A549 (cell line): ENCODE measurements around the gene RAB2B. TPM values are rescaled to one million over a fixed set of nuclear protein-coding genes. Genes with fewer than 3 reads are reported as not detected.
A peak's percentile ranks its signal among the peaks of the same experiment; 100 is the strongest.

Source experiments
- BHLHE40 ChIP-seq: IDR thresholded peaks from 2 replicates; pipeline ENCODE4 v1.6.1; 2012; ENCODE audit warnings: low read depth, low read length, inconsistent platforms
- CBX8 ChIP-seq: fragments of 200-600 bp; sonication (generic); IDR thresholded peaks from 2 replicates; pipeline ENCODE4 v1.6.1; 2016
- CEBPB ChIP-seq, 2 experiments: fragments of >200 bp in 1 of 2; sonication (Bioruptor Twin) in 1 of 2; formaldehyde crosslinking in 1 of 2; IDR thresholded peaks; 2 replicates each; pipeline ENCODE4 v1.6.1; 2012 to 2016
- CHD2 ChIP-seq: fragments of 150-350 bp; IDR thresholded peaks from 2 replicates; pipeline ENCODE4 v1.6.1; 2014; ENCODE audit warnings: low read length; ENCODE audit not compliant: partially characterized antibody
- CHD4 ChIP-seq: fragments of 200-600 bp; sonication (generic); IDR thresholded peaks from 2 replicates; pipeline ENCODE4 v1.6.1; 2016; ENCODE audit warnings: antibody characterized with exemption, mild to moderate bottlenecking, borderline replicate concordance
- EHF ChIP-seq: fragments of 250-450 bp; sonication (Bioruptor Pico); IDR thresholded peaks from 2 replicates; pipeline ENCODE4 v1.5.0; 2020; ENCODE audit warnings: mild to moderate bottlenecking
- EHMT2 ChIP-seq: fragments of 200-600 bp; sonication (generic); IDR thresholded peaks from 2 replicates; pipeline ENCODE4 v1.6.1; 2016; ENCODE audit warnings: antibody characterized with exemption, low read depth, mild to moderate bottlenecking, moderate library complexity
- EP300 ChIP-seq, 2 experiments: fragments of >200 bp; sonication (Bioruptor Twin); formaldehyde crosslinking; IDR thresholded peaks; 2 replicates in 1 of 2; 3 replicates in 1 of 2; pipeline ENCODE4 v1.6.1; 2016 to 2017
- ESRRA ChIP-seq: fragments of 150-350 bp; IDR thresholded peaks from 2 replicates; pipeline ENCODE4 v1.6.1; 2014; ENCODE audit warnings: mild to moderate bottlenecking, low read length, borderline replicate concordance
- FOSL2 ChIP-seq, 2 experiments: fragments of 450-650 bp in 1 of 2; fragments of >200 bp in 1 of 2; sonication (Bioruptor Twin) in 1 of 2; formaldehyde crosslinking; IDR thresholded peaks; 2 replicates each; pipeline versions ENCODE4 v1.5.0 to v1.6.1; 2016 to 2020; ENCODE audit warnings: mild to moderate bottlenecking in 1 of 2, moderate library complexity in 1 of 2
- FOXS1 ChIP-seq: fragments of 250-450 bp; sonication (Bioruptor Pico); IDR thresholded peaks from 2 replicates; pipeline ENCODE4 v1.5.0; 2020; ENCODE audit warnings: mild to moderate bottlenecking, moderate library complexity
- GATA3 ChIP-seq: IDR thresholded peaks from 2 replicates; pipeline ENCODE4 v1.6.1; 2012; ENCODE audit warnings: borderline replicate concordance
- HEYL ChIP-seq: fragments of 250-450 bp; sonication (Bioruptor Pico); IDR thresholded peaks from 2 replicates; pipeline ENCODE4 v1.8.0; 2021; ENCODE audit warnings: mild to moderate bottlenecking, moderate library complexity
- HOXB13 ChIP-seq: fragments of 250-450 bp; sonication (Bioruptor Pico); IDR thresholded peaks from 2 replicates; pipeline ENCODE4 v1.5.0; 2020; ENCODE audit warnings: low read depth, mild to moderate bottlenecking, moderate library complexity
- JUN ChIP-seq, 2 experiments: fragments of >200 bp; sonication (Bioruptor Twin); formaldehyde crosslinking; IDR thresholded peaks; 2 replicates in 1 of 2; 3 replicates in 1 of 2; pipeline ENCODE4 v1.6.1; 2016 to 2017
- JUNB ChIP-seq: fragments of >200 bp; sonication (Bioruptor Twin); formaldehyde crosslinking; IDR thresholded peaks from 2 replicates; pipeline ENCODE4 v1.6.1; 2016
- KDM1A ChIP-seq: fragments of 200-600 bp; sonication (generic); IDR thresholded peaks from 2 replicates; pipeline ENCODE4 v1.6.1; 2016; ENCODE audit warnings: low read depth, mild to moderate bottlenecking
- MAFK ChIP-seq: fragments of 450-650 bp; IDR thresholded peaks from 2 replicates; pipeline ENCODE4 v1.6.1; 2014; ENCODE audit not compliant: partially characterized antibody
- MYC ChIP-seq: IDR thresholded peaks from 2 replicates; pipeline ENCODE4 v1.6.1; 2012; ENCODE audit warnings: mild to moderate bottlenecking, inconsistent platforms, low read length, improper control_type of control experiment, borderline replicate concordance
- NFE2L2 ChIP-seq: fragments of 150-350 bp; conservative IDR thresholded peaks from 2 replicates; pipeline ENCODE4 v1.6.1; 2014; ENCODE audit warnings: low read length
- POLR2AphosphoS2 ChIP-seq: conservative IDR thresholded peaks from 2 replicates; pipeline ENCODE4 v1.6.1; 2012; ENCODE audit warnings: low read length, improper control_type of control experiment, inconsistent platforms
- RFX5 ChIP-seq: fragments of 450-650 bp; IDR thresholded peaks from 2 replicates; pipeline ENCODE4 v1.7.1; 2014; ENCODE audit warnings: antibody characterized with exemption, mild to moderate bottlenecking, moderate library complexity
- SMC3 ChIP-seq: fragments of >200 bp; sonication (Bioruptor Twin); formaldehyde crosslinking; IDR thresholded peaks from 3 replicates; pipeline ENCODE4 v1.6.1; 2018; ENCODE audit warnings: inconsistent platforms
- ZC3H11A ChIP-seq: fragments of 450-650 bp; IDR thresholded peaks from 2 replicates; pipeline ENCODE4 v1.6.1; 2014; ENCODE audit warnings: antibody characterized with exemption, mild to moderate bottlenecking
- ZFP36 ChIP-seq: fragments of 450-650 bp; IDR thresholded peaks from 2 replicates; pipeline ENCODE4 v1.6.1; 2014; ENCODE audit warnings: borderline replicate concordance; ENCODE audit not compliant: partially characterized antibody
- ZNF302 ChIP-seq: fragments of 250-450 bp; sonication (Bioruptor Pico); IDR thresholded peaks from 2 replicates; pipeline ENCODE4 v1.9.0; 2021; ENCODE audit warnings: inconsistent platforms, mild to moderate bottlenecking, moderate library complexity
- ZSCAN20 ChIP-seq: fragments of 250-450 bp; sonication (Bioruptor Pico); IDR thresholded peaks from 2 replicates; pipeline ENCODE4 v1.8.0; 2022; ENCODE audit warnings: mild to moderate bottlenecking, moderate library complexity
- polyA plus RNA-seq, 4 experiments: library from polyadenylated mRNA; depleted of rRNA in 3 of 4; stranded (reverse); fragments of >200 nt; fragmentation: RNase III in 1 of 4; extraction: RNeasy Plus Mini Kit Qiagen cat#74134 plus additional on column Dnase treatment in 1 of 4; gene quantifications; 2 replicates in 3 of 4; 3 replicates in 1 of 4; pipeline ENCODE4 v1.2.3, GENCODE V29; 2011 to 2017
- TF ChIP-seq, protein P1 (sequence below): fragments of 250-450 bp; sonication (Bioruptor Pico); IDR thresholded peaks from 2 replicates; pipeline ENCODE4 v1.5.0; 2020; ENCODE audit warnings: low read depth, mild to moderate bottlenecking, moderate library complexity
- TF ChIP-seq, protein P2 (sequence below): fragments of >200 bp; sonication (Bioruptor Twin); formaldehyde crosslinking; IDR thresholded peaks from 3 replicates; pipeline ENCODE4 v1.5.1; 2016
- TF ChIP-seq, protein P3 (sequence below): fragments of 200-600 bp; sonication (generic); IDR thresholded peaks from 2 replicates; pipeline ENCODE4 v1.6.1; 2016; ENCODE audit warnings: antibody characterized with exemption, mild to moderate bottlenecking, moderate library complexity
- TF ChIP-seq, protein P4 (sequence below): fragments of 450-650 bp; IDR thresholded peaks from 2 replicates; pipeline ENCODE4 v1.6.1; 2014; ENCODE audit warnings: antibody characterized with exemption
- TF ChIP-seq, protein P5 (sequence below): fragments of 250-450 bp; sonication (Bioruptor Pico); IDR thresholded peaks from 2 replicates; pipeline ENCODE4 v1.5.0; 2021; ENCODE audit warnings: mild to moderate bottlenecking, moderate library complexity, borderline replicate concordance

RAB2B gene
- polyA plus RNA-seq, 2 of the 4 experiments (the other 2 are of a cell fraction): 18.4 to 41.3 TPM

DNA sequence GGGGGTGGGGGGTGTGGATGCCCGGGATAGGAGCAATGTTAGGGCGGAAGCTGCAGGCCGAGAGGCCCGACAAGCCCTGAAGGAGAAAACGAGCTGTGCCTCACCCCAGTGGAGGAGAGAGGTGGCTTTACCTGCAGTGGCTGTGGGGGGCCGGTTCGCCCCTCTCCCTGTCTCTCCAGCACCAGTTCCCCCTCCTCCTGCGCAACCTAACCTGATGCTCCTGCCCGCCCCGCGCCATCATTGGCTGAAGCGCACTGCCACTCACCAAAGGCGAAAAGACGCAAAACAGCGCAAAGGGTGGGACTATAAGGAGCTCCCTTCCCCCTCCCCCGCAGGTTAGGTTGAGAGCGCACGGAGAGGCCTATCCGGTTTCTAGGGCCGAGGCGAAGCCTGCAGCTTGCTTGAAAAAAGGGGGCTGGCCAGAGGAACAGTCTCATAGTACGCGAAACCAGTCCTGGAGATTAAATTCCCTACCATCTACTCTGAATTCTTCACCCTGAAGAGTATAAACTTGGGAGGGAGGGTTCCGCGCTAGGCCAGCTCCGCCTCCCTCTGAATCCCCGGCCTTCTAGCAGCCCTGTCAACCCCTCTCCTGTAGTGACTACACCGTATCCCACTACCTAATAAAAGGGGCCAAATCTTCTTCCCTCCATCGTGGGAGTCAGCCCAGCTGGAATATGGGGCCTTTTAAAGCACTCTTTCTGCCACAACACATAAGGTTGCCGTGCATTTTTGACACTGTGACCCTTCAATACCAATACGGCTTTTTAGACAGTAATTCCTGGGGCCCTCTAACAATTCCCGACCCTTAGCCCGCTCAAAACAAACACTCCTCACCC, 39.5 kb downstream of the RAB2B start (continued):
- TF ChIP-seq RFX5 (no peak), JUN (IDR thresholded peaks at IDR 0.05) (peak; percentile 34 to 76; a peak in 2 of 5 replicates), FOSL2 (IDR thresholded peaks at IDR 0.05) (no peak), FOSL2 (CRISPR knock-in tag; IDR thresholded peaks at IDR 0.05) (no peak), BHLHE40 (no peak), POLR2AphosphoS2 (peak; percentile 80; the same call in 1 of the 2 replicates), MAFK (no peak), EHMT2 (no peak), ZSCAN20 (CRISPR knock-in tag) (no peak), FOXS1 (CRISPR knock-in tag) (no peak), ZFP36 (no peak), ESRRA (no peak), SMC3 (no peak), CBX8 (no peak), HOXB13 (CRISPR knock-in tag) (no peak), GATA3 (0 out of 2 replicates have a peak, but pooled peaks have one; percentile 13), CHD2 (peak; percentile 81), JUNB (no peak), HEYL (CRISPR knock-in tag) (no peak), CHD4 (no peak), KDM1A (no peak), ZC3H11A (no peak), ZNF302 (CRISPR knock-in tag) (no peak), EP300 (IDR thresholded peaks at IDR 0.05) (no peak), MYC (no peak), EHF (no peak), NFE2L2 (no peak), CEBPB (IDR thresholded peaks at IDR 0.05) (no peak)
- TF ChIP-seq, protein P1, sequence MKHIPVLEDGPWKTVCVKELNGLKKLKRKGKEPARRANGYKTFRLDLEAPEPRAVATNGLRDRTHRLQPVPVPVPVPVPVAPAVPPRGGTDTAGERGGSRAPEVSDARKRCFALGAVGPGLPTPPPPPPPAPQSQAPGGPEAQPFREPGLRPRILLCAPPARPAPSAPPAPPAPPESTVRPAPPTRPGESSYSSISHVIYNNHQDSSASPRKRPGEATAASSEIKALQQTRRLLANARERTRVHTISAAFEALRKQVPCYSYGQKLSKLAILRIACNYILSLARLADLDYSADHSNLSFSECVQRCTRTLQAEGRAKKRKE (CRISPR knock-in tag): no peak
- TF ChIP-seq, protein P2, sequence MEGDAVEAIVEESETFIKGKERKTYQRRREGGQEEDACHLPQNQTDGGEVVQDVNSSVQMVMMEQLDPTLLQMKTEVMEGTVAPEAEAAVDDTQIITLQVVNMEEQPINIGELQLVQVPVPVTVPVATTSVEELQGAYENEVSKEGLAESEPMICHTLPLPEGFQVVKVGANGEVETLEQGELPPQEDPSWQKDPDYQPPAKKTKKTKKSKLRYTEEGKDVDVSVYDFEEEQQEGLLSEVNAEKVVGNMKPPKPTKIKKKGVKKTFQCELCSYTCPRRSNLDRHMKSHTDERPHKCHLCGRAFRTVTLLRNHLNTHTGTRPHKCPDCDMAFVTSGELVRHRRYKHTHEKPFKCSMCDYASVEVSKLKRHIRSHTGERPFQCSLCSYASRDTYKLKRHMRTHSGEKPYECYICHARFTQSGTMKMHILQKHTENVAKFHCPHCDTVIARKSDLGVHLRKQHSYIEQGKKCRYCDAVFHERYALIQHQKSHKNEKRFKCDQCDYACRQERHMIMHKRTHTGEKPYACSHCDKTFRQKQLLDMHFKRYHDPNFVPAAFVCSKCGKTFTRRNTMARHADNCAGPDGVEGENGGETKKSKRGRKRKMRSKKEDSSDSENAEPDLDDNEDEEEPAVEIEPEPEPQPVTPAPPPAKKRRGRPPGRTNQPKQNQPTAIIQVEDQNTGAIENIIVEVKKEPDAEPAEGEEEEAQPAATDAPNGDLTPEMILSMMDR: no peak
- TF ChIP-seq, protein P3, sequence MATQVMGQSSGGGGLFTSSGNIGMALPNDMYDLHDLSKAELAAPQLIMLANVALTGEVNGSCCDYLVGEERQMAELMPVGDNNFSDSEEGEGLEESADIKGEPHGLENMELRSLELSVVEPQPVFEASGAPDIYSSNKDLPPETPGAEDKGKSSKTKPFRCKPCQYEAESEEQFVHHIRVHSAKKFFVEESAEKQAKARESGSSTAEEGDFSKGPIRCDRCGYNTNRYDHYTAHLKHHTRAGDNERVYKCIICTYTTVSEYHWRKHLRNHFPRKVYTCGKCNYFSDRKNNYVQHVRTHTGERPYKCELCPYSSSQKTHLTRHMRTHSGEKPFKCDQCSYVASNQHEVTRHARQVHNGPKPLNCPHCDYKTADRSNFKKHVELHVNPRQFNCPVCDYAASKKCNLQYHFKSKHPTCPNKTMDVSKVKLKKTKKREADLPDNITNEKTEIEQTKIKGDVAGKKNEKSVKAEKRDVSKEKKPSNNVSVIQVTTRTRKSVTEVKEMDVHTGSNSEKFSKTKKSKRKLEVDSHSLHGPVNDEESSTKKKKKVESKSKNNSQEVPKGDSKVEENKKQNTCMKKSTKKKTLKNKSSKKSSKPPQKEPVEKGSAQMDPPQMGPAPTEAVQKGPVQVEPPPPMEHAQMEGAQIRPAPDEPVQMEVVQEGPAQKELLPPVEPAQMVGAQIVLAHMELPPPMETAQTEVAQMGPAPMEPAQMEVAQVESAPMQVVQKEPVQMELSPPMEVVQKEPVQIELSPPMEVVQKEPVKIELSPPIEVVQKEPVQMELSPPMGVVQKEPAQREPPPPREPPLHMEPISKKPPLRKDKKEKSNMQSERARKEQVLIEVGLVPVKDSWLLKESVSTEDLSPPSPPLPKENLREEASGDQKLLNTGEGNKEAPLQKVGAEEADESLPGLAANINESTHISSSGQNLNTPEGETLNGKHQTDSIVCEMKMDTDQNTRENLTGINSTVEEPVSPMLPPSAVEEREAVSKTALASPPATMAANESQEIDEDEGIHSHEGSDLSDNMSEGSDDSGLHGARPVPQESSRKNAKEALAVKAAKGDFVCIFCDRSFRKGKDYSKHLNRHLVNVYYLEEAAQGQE: no peak
- TF ChIP-seq, protein P4, sequence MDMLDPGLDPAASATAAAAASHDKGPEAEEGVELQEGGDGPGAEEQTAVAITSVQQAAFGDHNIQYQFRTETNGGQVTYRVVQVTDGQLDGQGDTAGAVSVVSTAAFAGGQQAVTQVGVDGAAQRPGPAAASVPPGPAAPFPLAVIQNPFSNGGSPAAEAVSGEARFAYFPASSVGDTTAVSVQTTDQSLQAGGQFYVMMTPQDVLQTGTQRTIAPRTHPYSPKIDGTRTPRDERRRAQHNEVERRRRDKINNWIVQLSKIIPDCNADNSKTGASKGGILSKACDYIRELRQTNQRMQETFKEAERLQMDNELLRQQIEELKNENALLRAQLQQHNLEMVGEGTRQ: no peak
- TF ChIP-seq, protein P5, sequence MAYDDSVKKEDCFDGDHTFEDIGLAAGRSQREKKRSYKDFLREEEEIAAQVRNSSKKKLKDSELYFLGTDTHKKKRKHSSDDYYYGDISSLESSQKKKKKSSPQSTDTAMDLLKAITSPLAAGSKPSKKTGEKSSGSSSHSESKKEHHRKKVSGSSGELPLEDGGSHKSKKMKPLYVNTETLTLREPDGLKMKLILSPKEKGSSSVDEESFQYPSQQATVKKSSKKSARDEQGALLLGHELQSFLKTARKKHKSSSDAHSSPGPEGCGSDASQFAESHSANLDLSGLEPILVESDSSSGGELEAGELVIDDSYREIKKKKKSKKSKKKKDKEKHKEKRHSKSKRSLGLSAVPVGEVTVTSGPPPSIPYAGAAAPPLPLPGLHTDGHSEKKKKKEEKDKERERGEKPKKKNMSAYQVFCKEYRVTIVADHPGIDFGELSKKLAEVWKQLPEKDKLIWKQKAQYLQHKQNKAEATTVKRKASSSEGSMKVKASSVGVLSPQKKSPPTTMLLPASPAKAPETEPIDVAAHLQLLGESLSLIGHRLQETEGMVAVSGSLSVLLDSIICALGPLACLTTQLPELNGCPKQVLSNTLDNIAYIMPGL (CRISPR knock-in tag): peak; percentile 65; the same call in 1 of the 2 replicates
